ENCODE results near the gene PARVG.

The PARVG gene

DNA sequence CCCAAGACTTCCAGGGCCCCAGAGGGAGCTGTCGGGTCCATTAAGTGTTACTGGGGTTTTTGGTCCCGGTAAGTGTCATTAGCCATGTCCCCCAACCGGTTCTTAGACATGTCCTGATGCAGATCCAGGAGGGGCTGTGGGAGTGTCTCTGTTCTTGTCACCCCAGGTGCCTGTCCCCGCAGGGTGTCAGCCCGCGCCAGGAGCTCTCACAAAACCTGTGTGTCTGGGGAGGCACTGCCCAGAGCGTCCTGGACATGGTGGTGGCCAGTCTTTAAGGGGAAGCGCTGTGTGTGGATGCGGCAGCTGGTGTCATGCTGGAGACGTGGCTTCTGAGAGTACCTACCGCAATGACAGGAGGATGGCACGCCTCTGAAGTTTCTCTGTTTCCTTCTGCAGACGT, 12.5 kb upstream of the PARVG start:
- no peak for DNase-seq (ENCODE audit: insufficient read length, low spot score)
- no peak for FAIRE-seq
- TF ChIP-seq, protein P1, sequence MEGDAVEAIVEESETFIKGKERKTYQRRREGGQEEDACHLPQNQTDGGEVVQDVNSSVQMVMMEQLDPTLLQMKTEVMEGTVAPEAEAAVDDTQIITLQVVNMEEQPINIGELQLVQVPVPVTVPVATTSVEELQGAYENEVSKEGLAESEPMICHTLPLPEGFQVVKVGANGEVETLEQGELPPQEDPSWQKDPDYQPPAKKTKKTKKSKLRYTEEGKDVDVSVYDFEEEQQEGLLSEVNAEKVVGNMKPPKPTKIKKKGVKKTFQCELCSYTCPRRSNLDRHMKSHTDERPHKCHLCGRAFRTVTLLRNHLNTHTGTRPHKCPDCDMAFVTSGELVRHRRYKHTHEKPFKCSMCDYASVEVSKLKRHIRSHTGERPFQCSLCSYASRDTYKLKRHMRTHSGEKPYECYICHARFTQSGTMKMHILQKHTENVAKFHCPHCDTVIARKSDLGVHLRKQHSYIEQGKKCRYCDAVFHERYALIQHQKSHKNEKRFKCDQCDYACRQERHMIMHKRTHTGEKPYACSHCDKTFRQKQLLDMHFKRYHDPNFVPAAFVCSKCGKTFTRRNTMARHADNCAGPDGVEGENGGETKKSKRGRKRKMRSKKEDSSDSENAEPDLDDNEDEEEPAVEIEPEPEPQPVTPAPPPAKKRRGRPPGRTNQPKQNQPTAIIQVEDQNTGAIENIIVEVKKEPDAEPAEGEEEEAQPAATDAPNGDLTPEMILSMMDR (IDR thresholded peaks at IDR 0.05; ENCODE audit: insufficient read depth, missing control alignments): no peak

DNA sequence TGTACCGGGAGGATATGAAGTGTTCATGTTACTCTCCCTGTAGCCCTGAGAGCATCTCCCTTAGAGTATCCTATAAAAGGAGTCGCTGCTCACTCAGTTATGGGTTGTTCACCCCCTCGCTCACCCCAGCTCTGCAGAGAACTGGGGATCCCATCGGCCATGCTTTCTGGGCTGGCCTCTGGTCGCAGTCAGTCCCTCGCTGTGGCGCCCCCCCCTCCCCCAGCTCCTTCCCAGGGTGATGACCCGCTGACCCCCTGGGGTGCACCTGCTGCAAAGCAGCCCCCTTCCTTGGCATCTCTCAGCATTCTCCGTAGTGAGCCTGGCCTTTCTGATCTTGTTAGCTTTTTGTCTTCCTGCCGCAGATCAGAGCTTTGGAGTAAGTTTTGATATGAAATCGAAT, 10.3 kb upstream of the PARVG start:
- FAIRE-seq: no peak

DNA sequence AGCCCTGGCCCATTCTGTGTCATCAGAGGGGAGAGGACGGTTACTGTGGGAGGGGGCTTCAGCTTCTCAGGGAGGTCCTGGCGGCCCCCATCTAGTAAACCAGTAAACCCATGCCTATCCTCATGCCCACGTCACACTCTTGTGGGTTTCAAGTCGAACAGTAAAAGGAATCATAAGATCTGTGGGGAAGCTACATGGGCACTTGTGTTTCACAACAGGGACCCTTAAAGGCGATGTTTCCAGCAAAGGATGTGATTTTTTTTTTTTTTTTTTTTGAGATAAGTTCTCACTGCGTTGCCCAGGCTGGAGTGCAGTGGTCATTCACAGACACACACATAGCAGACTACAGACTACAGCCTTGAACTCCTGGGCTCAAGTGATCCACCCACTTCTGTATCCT, 9.2 kb upstream of the PARVG start:
- TF ChIP-seq, protein P1 (IDR thresholded peaks at IDR 0.05; ENCODE audit: insufficient read depth, missing control alignments): no peak
- FAIRE-seq (no peak), DNase-seq (ENCODE audit: insufficient read length, low spot score) (no peak)

More for the DNA sequence above, 10.3 kb upstream of the PARVG start:
- TF ChIP-seq, protein P1 (IDR thresholded peaks at IDR 0.05; ENCODE audit: insufficient read depth, missing control alignments): no peak
- no peak for DNase-seq (ENCODE audit: insufficient read length, low spot score)

DNA sequence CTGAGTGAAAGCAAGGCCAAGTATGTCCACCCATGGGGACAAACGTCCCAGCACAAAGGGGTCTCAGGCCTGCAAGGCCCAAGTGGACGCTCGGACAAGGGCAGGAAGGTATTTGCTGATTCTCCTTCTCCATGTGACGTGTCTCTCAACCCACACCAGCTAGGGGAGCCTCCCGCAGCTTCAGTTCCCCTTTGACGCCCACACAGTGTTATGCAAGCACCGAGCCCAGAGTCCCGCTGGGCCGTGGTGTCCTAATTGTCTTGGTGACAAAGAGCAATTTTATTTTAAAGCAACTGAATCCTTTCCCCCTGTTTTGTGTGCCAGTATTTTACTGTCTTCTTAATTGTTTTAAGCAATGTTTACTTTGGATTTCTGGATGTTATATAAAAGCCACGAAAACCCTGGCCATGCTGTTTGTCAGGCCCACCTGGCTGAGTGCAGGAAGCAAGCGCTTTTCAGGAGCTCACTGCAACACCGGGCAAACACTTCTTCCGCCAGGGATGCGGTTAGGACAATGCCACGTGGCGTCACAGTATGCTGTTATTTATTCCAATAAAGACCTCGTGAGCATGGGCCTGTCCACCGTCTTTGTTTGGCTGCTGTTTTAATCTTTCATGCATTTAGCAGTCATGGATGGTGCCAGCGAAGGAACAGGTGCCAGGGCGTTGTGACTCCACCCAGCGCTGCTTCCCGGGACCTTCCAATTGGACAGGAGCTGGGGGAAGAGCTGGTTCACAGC, 8.2 kb upstream of the PARVG start:
- FAIRE-seq: no peak
- TF ChIP-seq, protein P1 (IDR thresholded peaks at IDR 0.05; ENCODE audit: insufficient read depth, missing control alignments): no peak
- no peak for DNase-seq (ENCODE audit: insufficient read length, low spot score)

DNA sequence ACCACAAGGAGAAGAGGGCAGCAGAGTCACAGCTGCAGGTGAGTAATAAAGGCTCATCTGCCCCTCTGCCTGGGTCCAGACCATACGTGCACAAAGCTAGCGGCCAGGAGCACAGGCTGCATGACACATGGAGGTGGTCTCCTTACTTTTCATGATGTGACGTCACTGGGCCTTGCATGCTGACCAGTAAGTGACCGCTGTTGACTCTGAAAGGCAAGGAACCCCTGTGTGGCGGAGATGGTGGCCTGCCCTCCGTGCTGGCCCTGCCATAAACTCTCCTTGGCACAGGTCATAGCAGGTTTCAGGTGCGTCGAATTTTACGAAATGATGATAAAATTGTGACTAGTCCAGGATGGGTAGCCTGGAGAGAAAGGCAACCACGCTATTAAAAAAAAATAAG, 7.6 kb upstream of the PARVG start:
- TF ChIP-seq, protein P1 (IDR thresholded peaks at IDR 0.05; ENCODE audit: insufficient read depth, missing control alignments): no peak
- no peak for DNase-seq (ENCODE audit: insufficient read length, low spot score)
- no peak for FAIRE-seq

DNA sequence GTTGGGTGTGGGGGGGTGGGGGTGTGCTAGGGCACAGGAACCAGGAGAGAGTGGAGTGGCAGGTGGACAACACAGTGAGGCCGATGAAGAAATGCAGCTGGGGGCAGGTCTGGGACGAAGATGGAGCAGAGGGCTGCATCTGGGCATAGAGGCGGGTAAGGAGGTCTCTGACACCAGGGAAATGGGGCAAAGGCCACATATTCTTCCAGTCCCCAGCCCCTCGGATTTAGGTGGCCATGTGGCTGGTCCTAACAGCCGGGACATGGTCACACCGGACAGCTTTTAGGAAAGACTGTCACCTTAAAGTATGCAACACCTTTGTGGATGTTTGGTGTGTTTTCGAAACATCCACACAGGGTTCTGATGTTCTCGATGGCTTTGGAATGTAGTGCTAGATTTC, 5.0 kb upstream of the PARVG start:
- TF ChIP-seq, protein P1 (IDR thresholded peaks at IDR 0.05; ENCODE audit: insufficient read depth, missing control alignments): no peak
- no peak for DNase-seq (ENCODE audit: insufficient read length, low spot score)
- FAIRE-seq: no peak

DNA sequence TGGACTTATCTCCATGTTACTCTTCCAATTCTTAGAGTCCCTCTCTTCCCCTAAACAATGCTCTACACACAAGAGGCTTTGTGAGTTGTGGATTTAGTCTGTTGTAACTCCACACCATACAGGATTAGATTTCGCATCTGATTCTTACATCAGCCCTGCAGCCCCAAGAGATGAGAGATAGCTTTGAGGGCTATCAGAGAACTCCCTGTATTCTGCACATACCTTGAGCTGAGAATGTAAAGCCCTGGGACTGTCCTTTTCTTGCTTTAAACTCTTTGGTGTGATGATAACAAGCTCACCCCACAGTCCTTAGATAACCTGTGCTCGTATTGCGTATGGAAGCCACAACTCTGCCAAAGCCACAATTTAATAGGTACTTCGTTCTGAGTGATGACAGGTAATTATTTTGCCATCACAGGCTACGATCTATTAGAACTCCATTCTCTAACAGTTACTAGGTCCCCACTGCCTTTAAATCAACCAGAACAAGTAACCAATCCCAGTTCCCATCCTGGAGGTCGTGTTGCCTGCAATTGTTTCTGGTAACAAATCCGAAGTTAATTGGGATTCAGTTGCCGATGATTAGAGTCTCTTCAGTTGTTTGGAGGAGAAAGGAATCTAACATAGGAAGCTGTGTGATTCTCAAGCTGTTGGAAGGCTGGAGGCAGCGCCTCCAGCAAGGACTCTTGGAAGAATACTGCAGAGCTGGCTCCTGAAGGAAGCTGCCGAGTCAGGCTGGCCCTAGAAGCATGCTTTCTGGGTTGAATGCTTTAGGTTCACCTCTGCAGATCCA, 1.3 kb upstream of the PARVG start:
- FAIRE-seq (no peak), DNase-seq (ENCODE audit: insufficient read length, low spot score) (no peak)
- TF ChIP-seq, protein P1 (IDR thresholded peaks at IDR 0.05; ENCODE audit: insufficient read depth, missing control alignments): no peak

All from D721Med (cell line).